GM20431 (cell line): ENCODE results near the gene DHRSX.
"Not testable (repeated sequence)": the region's sequence is repeated elsewhere in the genome, so short reads cannot be mapped to it uniquely, and the experiment has no call there.

ENCODE experiments used
- in situ Hi-C: fragments of 300-500 bp; cut with MseI, MboI; formaldehyde crosslinking; loops from one replicate; pipeline ENCODE4 v1.15.0; 2020; ENCODE audit warnings: low sequenced_read_pairs; ENCODE audit not compliant: unreplicated experiment

The DHRSX gene

DNA sequence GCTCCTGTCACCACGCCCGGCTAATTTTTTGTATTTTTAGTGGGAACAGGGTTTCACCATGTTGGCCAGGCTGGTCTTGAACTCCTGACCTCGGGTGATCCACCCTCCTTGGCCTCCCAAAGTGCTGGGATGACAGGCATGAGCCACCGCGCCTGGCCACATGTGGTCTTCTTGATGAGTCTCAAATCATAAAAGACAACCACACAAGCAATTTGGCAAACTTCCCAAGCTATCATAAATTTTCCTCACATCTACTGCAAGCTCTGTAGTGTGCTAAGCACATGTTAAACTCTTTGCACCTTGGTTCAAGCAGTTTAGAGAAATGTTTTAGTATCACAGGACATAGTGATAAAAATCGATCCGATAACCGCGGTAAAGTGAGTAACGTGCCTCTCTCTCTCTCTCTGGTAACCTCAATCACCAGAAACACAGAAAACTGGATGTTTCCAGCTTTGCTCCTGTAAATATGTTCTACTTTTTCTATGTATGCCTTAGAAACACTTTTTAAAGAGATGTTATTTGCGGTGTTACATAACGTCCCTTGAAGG is 256.8 kb downstream of the DHRSX start:
- in situ Hi-C loops: no loop called here

DNA sequence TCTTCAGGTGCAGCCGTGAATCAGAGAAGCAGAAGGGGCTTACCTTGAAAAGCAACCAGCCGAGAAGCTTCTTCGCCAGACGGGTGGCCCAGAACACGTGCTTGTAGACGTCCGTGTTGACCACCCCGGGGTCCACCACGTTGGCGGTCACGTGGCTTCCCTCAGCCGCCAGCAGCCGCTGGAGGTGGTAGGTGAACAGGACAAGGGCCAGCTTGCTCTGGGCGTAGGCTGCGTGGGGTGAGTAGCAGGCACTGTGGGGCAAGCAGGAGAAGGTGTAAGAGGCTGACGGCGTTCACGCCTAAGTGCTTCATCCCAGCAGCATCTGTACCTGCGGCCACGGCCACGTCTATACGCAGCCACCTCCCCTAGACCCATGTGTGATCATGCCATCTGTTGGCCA is 257.8 kb downstream of the DHRSX start:
- in situ Hi-C loops: no loop called here

DNA sequence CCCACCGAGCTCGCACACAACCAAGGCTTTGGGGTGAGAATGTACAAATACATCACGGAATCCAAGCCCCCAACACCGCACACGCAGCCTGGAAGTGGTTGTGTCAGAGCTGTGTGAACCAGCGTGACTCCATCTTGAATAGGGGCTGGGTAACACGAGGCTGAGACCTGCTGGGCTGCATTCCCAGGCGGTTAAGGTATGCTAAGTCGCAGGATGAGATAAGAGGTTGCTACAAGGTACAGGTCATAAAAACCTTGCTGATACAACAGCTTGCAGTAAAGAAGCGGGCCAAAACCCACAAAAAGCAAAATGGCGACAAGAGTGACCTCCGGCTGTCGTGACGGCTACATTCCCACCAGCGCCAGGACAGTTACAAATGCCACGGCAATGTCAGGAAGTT is 258.4 kb downstream of the DHRSX start:
- in situ Hi-C loops: no loop called here

DNA sequence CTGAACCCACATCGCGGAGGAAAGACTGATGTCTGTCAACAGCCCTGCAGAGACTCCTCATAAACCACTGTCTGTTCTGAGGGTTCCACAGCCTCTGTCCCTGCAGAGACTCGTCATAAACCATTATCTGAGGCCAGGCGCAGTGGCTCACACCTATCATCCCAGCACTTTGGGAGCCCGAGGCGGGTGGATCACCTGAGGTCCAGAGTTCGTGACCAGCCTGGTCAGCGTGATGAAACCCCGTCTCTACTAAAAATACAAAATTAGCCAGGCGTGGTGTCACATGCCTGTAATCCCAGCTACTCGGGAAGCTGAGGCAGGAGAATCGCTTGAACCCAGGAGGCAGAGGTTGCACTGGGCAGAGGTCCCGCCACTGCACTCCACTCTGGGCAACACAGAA is 259.3 kb downstream of the DHRSX start:
- in situ Hi-C loops: not testable (repeated sequence)

DNA sequence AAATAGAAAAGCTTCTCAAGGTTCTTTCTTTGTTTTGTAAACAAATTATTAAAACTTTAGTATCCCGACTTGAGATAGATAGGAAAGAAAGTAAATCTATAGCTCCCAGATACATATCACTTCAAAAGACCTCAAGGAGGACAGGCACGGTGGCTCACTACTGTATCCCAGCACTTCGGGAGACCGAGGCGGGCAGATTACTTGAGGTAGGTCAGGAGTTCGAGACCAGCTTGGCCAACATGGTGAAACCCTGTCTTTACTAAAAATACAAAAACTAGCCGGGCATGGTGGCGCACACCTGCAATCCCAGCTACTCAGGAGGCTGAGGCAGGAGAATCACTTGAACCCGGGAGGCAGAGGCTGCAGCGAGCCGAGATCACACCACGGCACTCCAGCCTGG is 260.0 kb downstream of the DHRSX start:
- in situ Hi-C loops: not testable (repeated sequence)

DNA sequence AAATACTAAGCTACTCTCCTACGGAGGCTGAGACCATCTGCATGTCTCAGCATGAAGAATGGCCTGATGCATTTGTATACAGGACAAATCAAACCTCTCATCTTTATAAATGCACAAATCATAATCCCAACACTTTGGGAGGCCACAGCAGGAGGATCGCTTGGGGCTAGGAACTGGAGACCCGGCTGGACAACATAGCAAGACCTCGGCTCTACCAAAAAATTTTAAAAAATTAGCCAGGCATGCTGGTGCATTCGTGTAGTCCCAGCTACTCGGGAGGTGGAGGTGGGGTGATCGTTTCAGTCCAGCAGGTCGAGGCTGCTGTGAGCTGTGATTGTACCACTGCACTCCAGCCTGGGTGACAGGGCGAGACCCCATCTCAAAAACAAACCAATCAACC is 262.8 kb downstream of the DHRSX start:
- in situ Hi-C loops: no loop called here

DNA sequence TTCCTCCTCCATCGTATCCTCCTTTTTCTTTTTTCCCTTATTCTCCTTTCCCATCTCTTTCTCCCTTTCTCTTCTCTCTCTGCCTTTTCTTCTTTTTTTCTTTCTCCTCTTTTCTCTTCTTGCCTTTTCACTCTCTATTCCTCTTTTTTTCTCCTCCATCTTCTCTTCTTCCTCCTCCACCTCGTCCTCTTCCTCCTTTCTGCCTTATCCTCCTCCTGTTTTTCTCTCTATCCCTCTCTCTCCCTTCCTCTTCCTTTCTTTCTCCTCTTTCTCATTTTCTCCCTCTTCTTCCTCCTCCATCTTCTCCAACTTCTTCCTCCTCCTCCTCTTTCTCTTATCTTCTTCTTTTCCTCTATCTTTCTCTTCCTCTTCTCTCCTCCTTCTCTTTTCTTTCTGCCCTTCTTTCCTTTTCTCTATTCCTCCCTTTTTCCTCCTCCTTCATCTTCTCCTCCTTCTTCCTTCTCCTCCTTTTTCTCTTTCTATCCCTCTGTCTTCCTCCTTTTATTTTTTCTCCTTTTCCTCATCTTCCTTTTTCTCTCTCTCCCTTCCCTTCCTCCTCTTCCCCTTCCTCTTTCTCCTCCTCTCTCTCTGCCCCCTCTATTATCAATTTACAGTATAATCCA is 269.1 kb downstream of the DHRSX start:
- in situ Hi-C loops: no loop called here

DNA sequence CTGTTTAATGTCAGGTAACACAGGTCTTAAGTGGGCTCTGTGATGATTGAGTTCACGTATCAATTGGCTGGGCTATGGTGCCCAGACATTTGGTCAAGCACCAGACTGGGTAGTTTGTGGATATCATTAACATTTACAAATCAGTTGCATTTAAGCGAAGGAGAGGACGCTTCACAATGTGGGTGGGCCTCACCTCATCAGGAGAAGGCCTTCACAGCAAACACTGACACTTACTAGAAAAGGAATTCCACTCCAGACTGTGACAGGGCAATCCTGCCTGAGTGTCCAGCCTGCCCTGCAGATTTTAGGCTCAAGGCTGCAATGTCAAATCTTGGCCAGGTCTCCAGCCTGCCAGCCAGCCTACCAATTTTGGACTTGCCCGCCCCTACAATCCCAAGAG is 270.3 kb downstream of the DHRSX start:
- in situ Hi-C loops: no loop called here

DNA sequence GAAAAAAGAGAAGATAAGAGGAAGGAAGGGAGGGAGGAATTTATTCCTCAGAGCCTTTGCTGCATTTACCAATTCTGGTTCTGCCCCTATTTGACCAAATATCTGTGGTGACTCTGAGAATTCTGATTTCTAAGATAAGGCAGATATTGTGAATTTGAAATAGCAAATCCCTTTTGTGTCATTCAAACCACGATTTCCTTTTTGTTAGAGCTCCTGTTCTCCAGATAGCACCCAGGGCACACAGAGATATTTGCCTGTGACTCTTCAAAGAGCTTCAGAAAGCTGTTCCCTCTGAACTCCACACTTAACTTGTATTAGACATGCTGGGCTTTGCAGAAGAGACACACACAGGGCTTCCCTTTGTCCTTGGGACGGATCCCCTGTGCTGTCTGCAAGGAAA is 272.2 kb downstream of the DHRSX start:
- in situ Hi-C loops: no loop called here

DNA sequence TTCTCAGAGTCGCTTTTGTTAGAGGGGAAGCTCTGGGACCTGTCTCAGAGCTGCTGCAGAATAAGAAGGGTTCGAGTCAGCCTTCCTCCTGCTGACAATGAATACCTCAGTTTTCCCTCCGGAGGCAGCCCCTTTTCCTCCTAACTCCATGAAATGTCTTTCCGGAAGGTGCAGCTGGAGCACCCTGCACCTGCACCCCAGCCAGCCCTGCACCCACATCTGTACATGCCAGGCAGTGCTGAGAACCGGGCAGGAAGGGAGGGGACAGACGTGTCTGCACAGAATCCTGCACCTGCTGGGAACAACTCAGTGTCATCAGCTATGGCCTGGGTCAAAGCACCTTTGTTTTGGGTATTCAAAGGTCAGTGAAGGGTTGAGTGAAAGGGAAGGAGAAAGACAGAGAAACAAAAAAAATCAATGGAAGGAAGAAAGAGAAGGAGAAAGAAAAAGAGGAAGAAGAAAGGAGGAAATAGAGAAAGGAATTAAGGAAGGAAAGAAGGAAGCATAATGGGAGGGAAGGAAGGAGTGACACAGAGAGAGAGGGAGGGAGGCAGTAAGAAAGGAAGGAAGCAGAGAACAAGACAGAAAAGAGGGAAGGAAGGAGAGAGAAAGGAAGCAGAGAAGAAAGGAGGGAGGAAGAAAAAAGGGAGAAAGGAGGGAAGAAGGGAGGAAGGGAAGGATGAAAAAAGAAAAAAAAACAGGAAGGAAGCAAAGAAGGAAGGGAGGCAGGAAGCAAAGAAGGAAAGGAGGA is 273.7 kb downstream of the DHRSX start:
- in situ Hi-C loops: no loop called here

DNA sequence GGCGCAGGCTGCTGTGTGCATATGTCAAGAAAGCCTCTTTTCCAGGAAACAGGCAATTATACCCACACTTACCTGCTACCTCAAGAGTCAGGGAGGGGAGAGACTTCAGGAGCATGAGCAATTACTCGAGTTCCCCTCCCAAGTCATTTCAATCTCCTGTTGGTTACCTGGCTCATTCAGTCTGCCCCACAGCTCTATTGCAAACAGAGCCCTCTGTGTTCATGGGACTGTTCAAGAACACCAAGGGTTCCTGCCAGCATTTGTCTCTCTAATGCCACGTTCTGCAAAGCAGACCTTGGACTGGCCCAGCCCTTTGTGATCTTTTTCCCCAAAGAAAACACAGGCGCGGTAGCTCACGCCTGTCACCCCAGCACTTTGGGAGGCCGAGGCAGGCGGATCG is 274.6 kb downstream of the DHRSX start:
- in situ Hi-C loops: no loop called here

DNA sequence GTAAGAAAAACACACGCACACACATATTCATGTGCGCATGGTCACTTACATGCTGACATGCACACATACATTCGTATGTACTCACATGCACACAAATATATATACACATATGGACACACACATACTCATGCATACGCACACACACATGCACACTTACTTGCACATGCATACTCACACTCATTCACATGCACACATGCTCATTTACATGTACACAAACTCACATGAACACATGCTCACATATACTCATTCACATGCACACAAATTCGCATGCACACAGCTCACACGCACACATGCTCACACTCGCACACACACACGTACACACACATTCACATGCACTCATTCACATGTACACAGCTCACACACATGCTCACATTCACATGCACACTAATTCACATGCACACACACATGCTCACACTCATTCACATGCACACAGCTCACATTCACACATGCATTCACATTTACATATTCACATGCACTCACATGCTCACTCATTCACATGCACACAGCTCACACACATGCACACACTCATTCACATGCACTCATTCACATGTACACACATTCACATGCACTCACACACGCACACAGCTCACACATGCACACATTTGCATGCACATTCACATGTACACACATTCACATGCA is 276.1 kb downstream of the DHRSX start:
- in situ Hi-C loops: no loop called here

DNA sequence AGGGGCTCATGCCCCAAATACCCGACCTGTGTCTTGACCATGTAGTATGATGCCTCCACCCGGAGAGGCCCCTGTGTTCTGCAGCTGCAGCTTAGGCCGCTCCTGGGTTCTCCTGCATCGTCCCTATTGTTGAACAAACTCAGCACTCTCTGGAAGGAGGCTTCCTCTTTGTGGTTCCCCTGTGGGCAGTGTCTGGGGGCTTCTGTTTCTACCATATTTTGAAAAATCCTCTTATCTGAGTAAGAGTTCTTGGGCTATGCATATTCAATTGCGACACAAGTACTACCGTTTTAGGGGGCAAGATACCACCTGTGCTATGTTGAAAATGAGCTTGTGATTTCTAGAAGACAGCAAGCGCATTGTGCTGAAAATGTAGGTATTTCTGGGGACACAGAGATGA is 276.6 kb downstream of the DHRSX start:
- in situ Hi-C loops: no loop called here

DNA sequence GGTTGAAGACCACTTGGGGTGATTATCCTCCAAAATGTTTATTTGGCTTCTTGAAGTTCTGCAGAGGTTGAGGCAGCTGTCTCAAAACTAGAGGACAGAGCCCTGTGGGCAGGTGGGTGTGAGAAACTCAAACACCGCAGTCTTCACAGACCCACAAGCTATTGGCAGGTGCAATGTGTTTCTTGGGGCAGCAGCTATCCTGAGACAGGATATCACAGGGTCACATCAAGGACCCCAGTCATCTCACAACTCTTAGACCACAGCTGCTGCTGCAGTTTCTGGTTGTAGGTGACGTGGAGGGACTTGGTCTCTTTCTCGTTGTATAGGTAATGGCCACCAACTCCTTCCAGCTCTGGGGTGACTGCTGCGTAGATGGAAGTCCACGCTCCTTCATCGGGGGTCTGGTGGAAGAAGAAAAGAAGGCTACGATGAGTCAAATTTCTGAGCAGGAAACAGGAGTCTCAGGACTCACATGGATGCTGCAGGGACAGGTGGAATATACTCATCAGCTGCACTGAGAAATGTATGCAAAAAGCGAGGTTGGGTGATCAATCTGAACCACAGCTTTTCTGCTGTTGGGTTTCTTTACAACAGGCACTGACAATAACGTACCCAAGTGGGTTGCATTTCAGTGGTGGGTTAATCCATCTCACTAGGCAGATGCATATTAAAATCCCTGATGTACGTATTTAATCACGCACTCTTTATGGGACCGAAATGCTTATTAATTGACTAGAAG is 279.8 kb downstream of the DHRSX start:
- in situ Hi-C loops: no loop called here

DNA sequence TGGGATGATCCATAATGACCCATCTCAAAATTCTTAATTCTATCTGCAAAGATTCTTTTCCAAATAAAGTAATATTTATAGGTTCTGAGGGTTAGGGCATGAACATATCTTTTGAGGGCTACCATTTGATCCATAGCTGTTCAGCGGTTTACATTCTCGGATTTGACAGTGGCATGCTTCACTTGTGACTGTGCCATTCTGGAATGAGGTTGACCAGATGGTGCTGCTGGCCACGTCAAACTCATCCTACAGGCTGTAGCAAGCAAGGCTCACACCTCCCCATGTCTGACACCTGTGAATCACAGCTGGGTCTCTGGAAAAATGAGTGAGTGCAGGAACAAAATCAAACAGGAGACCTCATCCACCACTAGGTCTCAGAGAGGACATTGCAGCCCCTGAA is 280.5 kb downstream of the DHRSX start:
- in situ Hi-C loops: no loop called here

DNA sequence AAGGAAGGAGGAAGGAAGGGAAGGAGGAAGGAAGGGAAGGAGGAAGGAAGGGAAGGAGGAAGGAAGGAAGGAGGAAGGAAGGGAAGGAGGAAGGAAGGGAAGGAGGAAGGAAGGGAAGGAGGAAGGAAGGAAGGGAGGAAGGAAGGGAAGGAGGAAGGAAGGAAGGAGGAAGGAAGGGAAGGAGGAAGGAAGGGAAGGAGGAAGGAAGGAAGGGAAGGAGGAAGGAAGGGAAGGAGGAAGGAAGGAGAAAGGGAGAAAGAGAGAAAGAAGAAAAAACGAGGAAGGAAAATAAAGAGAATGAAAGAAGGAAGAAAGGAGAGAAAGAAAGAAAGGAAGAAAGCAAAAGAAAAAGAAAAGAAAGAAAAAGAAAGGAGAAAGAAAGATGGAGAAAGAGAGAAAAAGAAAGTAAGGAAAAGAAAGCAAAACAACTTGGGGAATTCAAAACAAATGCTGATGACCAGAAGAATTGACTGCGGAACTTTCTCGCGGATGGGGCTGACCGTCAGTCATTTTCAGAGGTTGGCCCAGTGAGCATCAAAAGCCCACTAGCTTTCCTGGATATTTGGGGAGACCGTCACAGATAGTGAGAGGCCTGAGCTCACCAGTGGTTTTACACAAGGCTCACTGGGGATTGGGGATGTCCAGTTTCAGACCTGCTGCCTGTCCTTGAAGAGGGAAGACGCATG is 286.5 kb downstream of the DHRSX start:
- in situ Hi-C loops: not testable (repeated sequence)

DNA sequence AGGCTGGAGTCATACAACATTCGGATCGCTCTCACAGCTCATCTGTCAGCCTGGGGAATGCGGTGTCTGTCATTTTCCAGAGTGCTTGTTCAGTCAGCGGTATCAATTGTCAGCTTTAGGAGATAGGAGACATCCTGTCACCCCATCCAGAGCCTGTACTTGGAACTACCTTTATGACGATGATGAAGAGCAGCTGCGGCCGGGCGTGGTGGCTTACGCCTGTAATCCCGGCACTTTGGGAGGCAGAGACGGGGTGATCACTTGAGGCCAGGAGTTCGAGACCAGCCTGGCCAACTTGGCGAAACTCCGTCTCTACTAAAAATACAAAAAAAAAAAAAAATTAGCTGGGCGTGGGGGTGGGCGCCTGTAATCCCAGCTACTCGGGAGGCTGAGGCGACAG is 289.1 kb downstream of the DHRSX start:
- in situ Hi-C loops: not testable (repeated sequence)

DNA sequence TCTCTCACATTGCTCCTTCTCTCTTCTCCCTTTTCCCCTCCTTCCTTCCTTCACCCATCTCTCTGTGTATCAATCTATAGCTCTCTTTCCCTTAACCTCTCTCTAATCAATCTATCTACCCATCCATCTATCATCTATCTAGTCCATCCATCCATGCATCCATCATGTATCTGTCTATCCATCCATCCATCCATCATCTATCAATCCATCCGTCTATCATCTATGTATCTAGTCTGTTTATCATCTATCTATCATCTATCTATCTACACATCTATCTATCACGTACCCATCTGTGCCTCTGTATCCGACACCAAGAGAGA is 307.5 kb downstream of the DHRSX start:
- in situ Hi-C loops: no loop called here

DNA sequence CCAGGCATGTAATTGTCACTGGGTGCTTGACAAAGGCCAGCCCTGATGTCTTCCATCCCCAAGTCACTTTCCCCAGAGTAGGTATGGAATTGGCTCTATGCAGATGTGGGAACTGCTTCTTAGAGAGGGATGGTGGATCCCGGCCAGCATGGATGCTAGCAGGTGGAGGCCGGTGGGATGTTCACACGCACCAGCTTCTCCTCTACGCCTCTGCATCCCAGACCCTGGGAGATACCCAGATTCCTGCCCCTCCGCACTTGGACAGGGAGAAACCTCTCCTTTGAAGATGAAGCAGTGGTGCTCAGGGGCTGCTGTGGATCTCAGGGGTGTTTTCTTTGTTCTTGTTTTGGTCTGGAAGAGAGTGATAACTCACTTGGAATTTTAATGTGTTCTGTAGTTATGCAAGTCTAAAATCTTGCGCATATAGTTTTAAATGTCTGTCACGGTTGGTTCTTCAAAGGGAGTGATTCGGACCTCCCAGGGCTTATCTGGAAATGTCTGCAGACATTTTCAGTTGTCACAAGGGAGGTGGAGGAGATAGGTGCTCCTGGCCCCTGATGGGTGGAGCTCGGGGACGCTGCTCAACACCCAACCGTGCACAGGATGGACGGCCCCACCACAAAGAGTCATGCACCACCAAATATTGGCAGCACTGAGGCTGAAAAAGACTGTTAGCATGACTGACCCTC is 308.0 kb downstream of the DHRSX start:
- in situ Hi-C loops: no loop called here

DNA sequence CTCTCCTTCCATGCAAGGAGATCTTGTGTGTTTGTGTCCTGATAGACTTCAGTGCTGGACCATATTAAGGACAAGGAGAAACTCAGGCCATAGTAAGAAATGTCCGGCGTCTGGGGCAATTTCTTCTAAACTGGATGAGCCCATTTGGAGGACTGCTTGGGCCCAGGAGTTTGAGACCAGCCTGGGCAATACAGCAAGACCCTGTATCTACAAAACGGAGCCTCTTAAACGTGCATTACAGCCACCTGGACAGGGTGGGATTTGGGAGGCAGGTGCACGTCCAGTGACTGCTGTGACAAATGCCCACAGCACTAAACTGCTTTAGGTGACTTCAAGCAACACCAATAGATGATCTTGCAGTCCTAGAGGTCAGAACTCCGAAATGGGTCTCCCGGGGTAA is 311.9 kb downstream of the DHRSX start:
- in situ Hi-C loops: no loop called here
